Lower leg skin (tissue), 3 donors: Measurements from ENCODE around the gene MED20.

Source experiments
- POLR2A ChIP-seq, 2 donors: fragments of 450-650 bp; IDR thresholded peaks; one replicate each; pipeline ENCODE4 v1.6.1; 2016 to 2017; ENCODE audit warnings: antibody characterized with exemption in 2 of 2, mild to moderate bottlenecking in 1 of 2, moderate library complexity in 1 of 2
- TF ChIP-seq, protein P1 (sequence below), 3 donors: fragments of 450-650 bp; IDR thresholded peaks; one replicate each; pipeline ENCODE4 v1.5.1; 2016; ENCODE audit warnings: antibody characterized with exemption in 3 of 3, mild to moderate bottlenecking in 3 of 3, moderate library complexity in 2 of 3

- TF ChIP-seq, protein P1, sequence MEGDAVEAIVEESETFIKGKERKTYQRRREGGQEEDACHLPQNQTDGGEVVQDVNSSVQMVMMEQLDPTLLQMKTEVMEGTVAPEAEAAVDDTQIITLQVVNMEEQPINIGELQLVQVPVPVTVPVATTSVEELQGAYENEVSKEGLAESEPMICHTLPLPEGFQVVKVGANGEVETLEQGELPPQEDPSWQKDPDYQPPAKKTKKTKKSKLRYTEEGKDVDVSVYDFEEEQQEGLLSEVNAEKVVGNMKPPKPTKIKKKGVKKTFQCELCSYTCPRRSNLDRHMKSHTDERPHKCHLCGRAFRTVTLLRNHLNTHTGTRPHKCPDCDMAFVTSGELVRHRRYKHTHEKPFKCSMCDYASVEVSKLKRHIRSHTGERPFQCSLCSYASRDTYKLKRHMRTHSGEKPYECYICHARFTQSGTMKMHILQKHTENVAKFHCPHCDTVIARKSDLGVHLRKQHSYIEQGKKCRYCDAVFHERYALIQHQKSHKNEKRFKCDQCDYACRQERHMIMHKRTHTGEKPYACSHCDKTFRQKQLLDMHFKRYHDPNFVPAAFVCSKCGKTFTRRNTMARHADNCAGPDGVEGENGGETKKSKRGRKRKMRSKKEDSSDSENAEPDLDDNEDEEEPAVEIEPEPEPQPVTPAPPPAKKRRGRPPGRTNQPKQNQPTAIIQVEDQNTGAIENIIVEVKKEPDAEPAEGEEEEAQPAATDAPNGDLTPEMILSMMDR (IDR thresholded peaks at IDR 0.05): no peak
- no peak for TF ChIP-seq POLR2A (IDR thresholded peaks at IDR 0.05)
Observed at GRCh38 chr6:41900861-41901260, 20.1 kb downstream of the MED20 start.
